ENCODE data around the gene OR51Q1.

The OR51Q1 gene

DNA sequence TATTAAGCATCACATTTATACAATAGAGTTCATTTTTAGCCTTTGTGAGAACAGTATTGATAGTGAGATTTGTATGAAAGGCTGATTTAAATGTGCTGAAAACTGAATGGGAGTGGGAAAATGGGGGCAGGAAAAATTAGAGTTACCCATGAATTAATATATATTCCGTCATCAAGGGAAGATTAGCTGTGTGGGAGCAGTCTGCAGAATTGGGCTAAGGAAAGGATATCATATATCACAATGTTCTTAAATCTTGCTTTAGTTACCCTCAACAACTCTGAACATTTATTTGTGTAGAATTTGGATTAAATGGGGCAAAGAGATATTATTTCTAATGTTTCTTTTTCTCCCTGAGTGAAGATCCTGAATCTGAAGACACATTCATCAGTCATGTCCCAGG, at the start of gene OR51Q1:
TSS of gene OR51Q1 (plus strand) at position 301 of the 400 bp plus-strand sequence. CDS start at position 391, 90 bp downstream.
- DNase-seq = no peak

GRCh38 chr11:5380740-5381342, 41.1 kb upstream of the OR51Q1 start:
- DNase-seq = peak; percentile 32

GRCh38 chr11:5383576-5383975, 38.3 kb upstream of the OR51Q1 start, which contains the start of gene OR51M1:
Gene OR51M1 (plus strand): TSS chr11:5383812. CDS start chr11:5389399, 5,587 bp downstream.
- DNase-seq = no peak

- DNase-seq = no peak
Measured at GRCh38 chr11:5384335-5384734, 37.6 kb upstream of the OR51Q1 start.

DNA sequence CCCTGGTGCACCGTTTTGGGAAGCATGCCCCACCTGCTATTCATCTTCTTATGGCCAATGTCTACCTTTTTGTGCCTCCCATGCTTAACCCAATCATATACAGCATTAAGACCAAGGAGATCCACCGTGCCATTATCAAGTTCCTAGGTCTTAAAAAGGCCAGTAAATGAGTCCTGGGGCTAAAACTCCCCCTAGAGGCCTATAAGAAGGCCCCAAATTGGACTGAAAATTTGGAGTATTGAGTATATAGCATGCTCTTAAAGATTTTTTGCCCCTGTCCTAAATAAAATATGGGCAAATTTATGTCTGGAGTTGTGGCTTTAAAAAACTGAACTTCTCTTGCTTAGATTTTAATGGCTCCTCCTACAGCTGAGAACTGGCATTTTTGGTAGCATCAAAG, 31.7 kb upstream of the OR51Q1 start:
- DNase-seq = no peak

- DNase-seq = no peak
Measured at GRCh38 chr11:5394091-5394490, 27.8 kb upstream of the OR51Q1 start.

DNA sequence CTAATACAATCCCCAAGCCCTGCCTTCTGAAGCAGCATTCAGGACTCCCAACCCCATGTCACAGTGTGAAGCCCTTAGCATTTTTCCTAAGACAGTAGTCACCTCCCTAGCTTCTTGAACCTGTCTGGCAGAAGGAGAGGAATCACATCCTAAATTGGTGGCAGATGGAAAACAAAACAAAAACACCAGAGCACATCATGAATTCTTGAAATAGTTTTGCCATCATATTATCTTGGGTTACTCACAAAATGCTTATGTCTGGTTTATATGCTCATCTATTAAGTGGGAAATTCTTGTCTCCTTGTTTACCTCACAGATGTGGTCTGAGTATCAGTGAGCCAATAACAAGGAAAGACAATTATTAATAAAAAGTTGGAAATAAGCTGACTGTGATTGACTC, 23.0 kb upstream of the OR51Q1 start:
- DNase-seq = no peak

DNA sequence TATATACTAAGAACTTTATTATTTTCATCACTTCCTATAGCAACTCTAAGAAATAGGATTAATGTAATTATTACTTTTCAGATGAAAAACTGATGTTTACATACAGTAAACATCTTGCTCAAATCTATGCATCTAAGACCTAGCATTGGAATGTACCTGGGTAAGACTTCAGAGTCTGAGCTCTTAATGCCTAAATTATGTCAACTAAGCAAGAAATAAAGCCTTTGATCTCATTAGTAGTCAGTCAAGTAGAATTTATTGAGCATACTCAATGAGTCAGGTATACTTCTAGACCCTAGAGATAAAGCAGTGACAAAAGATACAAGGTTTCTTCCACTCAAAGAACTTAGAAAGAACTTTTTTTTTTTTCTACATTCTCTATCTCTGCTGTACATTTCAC, 16.7 kb upstream of the OR51Q1 start:
- DNase-seq = no peak

- no peak for DNase-seq
Measured at GRCh38 chr11:5420993-5421392, 918 bp upstream of the OR51Q1 start.

DNA sequence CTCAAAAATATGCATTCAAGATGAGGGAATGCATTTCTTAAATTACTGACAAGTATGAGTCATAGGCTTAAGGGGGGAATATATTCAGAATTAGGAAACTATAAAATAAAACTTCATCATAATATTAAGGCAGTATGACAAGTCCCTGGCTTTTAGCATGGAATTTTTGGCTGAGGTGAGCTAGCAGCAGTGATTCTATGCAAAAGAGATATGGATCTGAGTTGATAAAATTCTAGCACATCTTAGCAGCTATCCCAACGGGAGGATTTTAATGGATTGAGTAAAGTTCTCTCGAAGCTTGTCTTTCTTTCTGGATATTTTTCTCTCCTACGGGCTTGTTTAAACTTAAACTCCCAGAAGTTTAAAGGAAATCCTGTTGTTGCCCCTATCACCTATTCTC, 1.2 kb downstream of the OR51Q1 start:
- DNase-seq = no peak

GRCh38 chr11:5441414-5441813, 19.5 kb downstream of the OR51Q1 start, which contains the start of gene OR51I1:
Gene OR51I1 (minus strand): TSS chr11:5441514. CDS start chr11:5441514, 0 bp downstream.
- DNase-seq = no peak

DNA sequence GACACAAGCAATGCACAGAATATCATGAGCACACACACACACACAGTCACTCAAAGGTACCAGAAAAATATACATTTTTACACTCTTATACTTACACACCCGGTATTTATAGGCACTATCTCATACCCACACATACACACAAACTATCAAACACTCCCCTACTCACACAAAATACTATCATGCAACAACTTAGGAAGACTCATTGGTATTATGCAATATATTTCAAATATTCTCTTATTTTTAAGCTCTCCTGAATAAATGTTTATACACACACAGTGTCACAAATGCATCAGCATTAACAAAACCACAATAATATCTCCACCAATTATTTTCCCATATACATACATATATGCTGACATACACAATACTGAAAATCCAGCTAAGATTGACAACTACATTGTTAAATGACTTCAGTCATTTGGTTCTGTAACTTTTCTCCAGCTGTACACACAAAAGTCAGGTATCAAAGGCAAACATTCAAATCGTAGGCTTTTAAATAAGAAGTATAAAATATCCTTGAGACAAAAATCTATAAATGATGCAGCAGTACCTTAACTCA, 22.0 kb downstream of the OR51Q1 start:
- no peak for DNase-seq

DNA sequence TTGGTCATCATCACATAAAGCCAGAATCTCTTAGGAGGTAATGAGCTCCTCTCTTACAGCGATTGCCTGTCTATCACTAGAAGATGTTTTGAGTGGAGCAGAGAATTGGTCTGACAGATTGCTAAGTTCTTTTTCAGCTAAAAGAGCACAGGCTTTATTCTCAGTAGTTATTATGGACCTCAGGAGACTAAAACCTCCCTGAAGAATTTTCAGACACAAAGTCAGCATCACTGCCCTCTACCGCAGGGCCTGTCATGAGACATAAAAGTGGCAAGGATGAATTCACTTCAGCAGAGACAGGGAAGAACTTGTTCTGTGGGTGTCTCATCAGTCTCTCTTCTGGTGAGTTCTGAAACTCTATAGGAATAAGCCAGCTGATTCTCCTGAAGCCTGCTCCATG, 27.1 kb downstream of the OR51Q1 start, which contains the start of gene OR51I2:
TSS of gene OR51I2 (plus strand) at position 301 of the 400 bp plus-strand sequence. CDS start 4,166 bp downstream, outside the sequence.
- DNase-seq = no peak

DNA sequence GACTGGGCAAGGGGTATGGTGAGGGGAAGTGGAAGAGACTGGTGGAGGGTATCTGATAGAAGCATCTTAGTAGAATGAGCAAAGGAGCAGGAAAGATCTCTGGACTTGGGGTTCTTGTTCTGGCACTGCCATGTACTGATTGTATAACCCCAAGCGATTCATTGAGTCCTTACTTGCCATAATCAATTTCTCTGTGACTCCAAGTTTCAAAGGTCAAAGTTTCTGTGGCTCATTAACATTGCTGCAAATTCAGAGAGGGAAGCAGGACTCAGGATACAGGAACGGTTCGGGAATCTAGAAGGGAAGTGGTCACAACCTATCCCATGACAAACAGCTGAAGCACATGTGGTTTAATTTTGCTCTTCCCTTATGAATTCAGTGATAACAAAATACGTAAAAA, 27.5 kb downstream of the OR51Q1 start:
- no peak for DNase-seq

DNA sequence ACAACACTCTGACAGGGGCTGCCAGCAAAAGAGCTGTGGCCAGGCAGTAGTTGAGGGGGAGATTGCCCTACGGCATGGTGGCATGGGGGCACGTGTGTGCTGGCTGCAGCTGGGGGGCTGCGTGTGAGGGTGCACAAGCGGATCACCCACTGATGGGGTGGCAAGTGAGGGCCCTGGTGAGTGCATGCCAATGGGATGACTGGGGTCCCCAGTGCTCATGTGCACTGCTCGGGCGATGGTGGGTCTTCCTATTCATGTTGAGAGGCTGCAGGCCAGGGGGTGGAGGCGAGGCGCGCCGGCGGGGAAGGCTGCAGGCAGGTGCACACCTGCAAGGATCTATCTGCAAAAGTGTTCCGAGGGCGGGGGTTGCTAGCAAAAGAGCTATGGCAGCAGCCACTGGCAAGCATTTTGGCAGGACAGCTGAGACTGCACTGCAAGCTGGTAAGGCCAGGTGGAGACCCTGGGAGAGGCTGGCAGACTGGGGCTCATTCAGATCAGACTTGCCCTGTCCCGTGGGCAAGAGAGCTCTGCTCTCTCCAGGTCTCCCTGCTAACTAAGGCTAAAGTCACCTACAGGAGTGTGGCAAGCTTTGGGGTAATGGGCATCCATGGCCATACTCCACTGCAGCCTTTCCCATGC, 39.2 kb downstream of the OR51Q1 start:
- DNase-seq = no peak

DNA sequence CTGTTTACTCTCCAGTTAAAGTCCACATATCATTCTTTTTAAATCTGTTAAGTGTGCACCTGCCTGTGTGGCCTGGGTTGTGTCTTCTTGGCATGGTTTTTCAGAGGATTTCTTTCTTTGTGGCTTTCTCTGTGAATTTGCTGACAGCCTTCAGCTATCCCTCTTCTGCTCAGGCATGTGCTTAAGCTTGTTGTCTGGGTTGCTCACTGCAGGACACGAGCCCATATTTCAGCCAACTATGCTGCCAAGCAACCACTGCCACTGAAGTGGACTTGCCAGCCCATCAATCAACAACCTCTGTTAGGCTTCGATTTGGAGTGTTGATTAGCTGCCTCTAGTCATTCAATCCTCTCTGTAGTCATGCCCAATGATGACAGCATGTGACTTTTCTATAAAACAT, 45.6 kb downstream of the OR51Q1 start:
- no peak for DNase-seq
